ENCODE results near the gene WAPL.

Gene WAPL

GRCh38 chr10:86409183-86409582 lies 112.4 kb downstream of the WAPL start:
- no peak for TF ChIP-seq CTCF (conservative IDR thresholded peaks at IDR 0.05; ENCODE audit: control insufficient read depth, insufficient read depth, low read depth, low read length)
- no peak for DNase-seq (ENCODE audit: low read depth)
- no peak overlapping the region for H3K4me3 ChIP-seq (ENCODE audit: control insufficient read depth, low read depth, low read length)

- TF ChIP-seq CTCF (conservative IDR thresholded peaks at IDR 0.05; ENCODE audit: control insufficient read depth, insufficient read depth, low read depth, low read length), result no peak
- H3K4me3 ChIP-seq (ENCODE audit: control insufficient read depth, low read depth, low read length), result no peak overlapping the region
- DNase-seq (ENCODE audit: low read depth), result no peak
Observed at GRCh38 chr10:86403183-86403797, 118.3 kb downstream of the WAPL start.

- H3K4me3 ChIP-seq (ENCODE audit: control insufficient read depth, low read depth, low read length), result no peak overlapping the region
- no peak for DNase-seq (ENCODE audit: low read depth)
- no peak for TF ChIP-seq CTCF (conservative IDR thresholded peaks at IDR 0.05; ENCODE audit: control insufficient read depth, insufficient read depth, low read depth, low read length)
Observed at GRCh38 chr10:86402283-86402941, 119.2 kb downstream of the WAPL start.

- TF ChIP-seq CTCF (conservative IDR thresholded peaks at IDR 0.05; ENCODE audit: control insufficient read depth, insufficient read depth, low read depth, low read length), result no peak
- no peak for DNase-seq (ENCODE audit: low read depth)
- H3K4me3 ChIP-seq (ENCODE audit: control insufficient read depth, low read depth, low read length), result peak overlapping the region; percentile 57
Observed at GRCh38 chr10:86401588-86402282, 119.9 kb downstream of the WAPL start.

GRCh38 chr10:86400705-86401587 lies 120.6 kb downstream of the WAPL start:
- TF ChIP-seq CTCF (conservative IDR thresholded peaks at IDR 0.05; ENCODE audit: control insufficient read depth, insufficient read depth, low read depth, low read length), result no peak
- no peak for DNase-seq (ENCODE audit: low read depth)
- peak overlapping the region; percentile 57 for H3K4me3 ChIP-seq (ENCODE audit: control insufficient read depth, low read depth, low read length)
